K562 (cell line): ENCODE results near the gene ABHD8. TPM values are rescaled to one million over a fixed set of nuclear protein-coding genes. Genes with fewer than 3 reads are reported as not detected.

Experiments used
- BRCA1 ChIP-seq, 2 experiments: fragments of 450-650 bp in 1 of 2; sonication (generic) in 1 of 2; formaldehyde crosslinking in 1 of 2; IDR thresholded peaks; 2 replicates each; pipeline versions ENCODE4 v1.5.0 to v1.6.1; 2017 to 2020; ENCODE audit warnings: mild to moderate bottlenecking in 1 of 2, missing genetic modification reagents in 1 of 2
- CAMTA2 ChIP-seq: fragments of 250-450 bp; sonication (Bioruptor Pico); conservative IDR thresholded peaks from 2 replicates; pipeline ENCODE4 v1.5.1; 2022
- CBX3 ChIP-seq, 2 experiments: IDR thresholded peaks; 1 replicate in 1 of 2; 2 replicates in 1 of 2; pipeline ENCODE4 v1.6.1; 2012; ENCODE audit warnings: inconsistent platforms in 2 of 2, low read length in 2 of 2, borderline replicate concordance in 1 of 2, control low read depth in 1 of 2
- EHMT2 ChIP-seq: fragments of 450-650 bp; IDR thresholded peaks from 2 replicates; pipeline ENCODE4 v1.6.1; 2018; ENCODE audit warnings: antibody characterized with exemption
- HIVEP1 ChIP-seq: fragments of 250-450 bp; sonication (Bioruptor Pico); IDR thresholded peaks from 2 replicates; pipeline ENCODE4 v1.4.0; 2020; ENCODE audit warnings: mild to moderate bottlenecking
- HLTF ChIP-seq: fragments of 450-650 bp; IDR thresholded peaks from 2 replicates; pipeline ENCODE4 v1.6.1; 2016
- JUNB ChIP-seq: fragments of 450-650 bp; formaldehyde crosslinking; conservative IDR thresholded peaks from 2 replicates; pipeline ENCODE4 v1.4.0; 2020; ENCODE audit warnings: mild to moderate bottlenecking
- KLF1 ChIP-seq: fragments of 450-650 bp; IDR thresholded peaks from 2 replicates; pipeline ENCODE4 v1.6.1; 2016; ENCODE audit warnings: missing genetic modification characterization, missing compliant biosample characterization
- MAFF ChIP-seq: IDR thresholded peaks from 2 replicates; pipeline ENCODE4 v1.6.1; 2012; ENCODE audit warnings: low read length, improper control_type of control experiment
- MAX ChIP-seq: sonication (generic); formaldehyde crosslinking; IDR thresholded peaks from 2 replicates; pipeline ENCODE4 v1.9.0; 2022; ENCODE audit warnings: mild to moderate bottlenecking, missing genetic modification reagents
- NCOA4 ChIP-seq: fragments of 450-650 bp; IDR thresholded peaks from 2 replicates; pipeline ENCODE4 v1.6.1; 2018; ENCODE audit warnings: mild to moderate bottlenecking; ENCODE audit not compliant: partially characterized antibody
- NONO ChIP-seq, 2 experiments: fragments of 200-400 bp in 1 of 2; fragments of 450-650 bp in 1 of 2; formaldehyde crosslinking in 1 of 2; IDR thresholded peaks; 2 replicates each; pipeline ENCODE4 v1.6.1; 2017; ENCODE audit warnings: low read depth in 2 of 2, mild to moderate bottlenecking in 2 of 2, moderate library complexity in 2 of 2, low read length in 1 of 2
- NUFIP1 ChIP-seq: fragments of 450-650 bp; IDR thresholded peaks from 2 replicates; pipeline ENCODE4 v1.6.1; 2018; ENCODE audit not compliant: partially characterized antibody
- POU5F1 ChIP-seq: fragments of 150-350 bp; IDR thresholded peaks from 2 replicates; pipeline ENCODE4 v1.6.1; 2014; ENCODE audit warnings: borderline replicate concordance, low read length, low read depth, mild to moderate bottlenecking; ENCODE audit not compliant: partially characterized antibody
- SMAD4 ChIP-seq: fragments of 250-450 bp; sonication (Bioruptor Pico); conservative IDR thresholded peaks from 2 replicates; pipeline ENCODE4 v1.8.0; 2021; ENCODE audit warnings: inconsistent platforms, mild to moderate bottlenecking, moderate library complexity
- SNAPC5 ChIP-seq: fragments of 250-450 bp; sonication (Bioruptor Pico); IDR thresholded peaks from 2 replicates; pipeline ENCODE4 v1.8.0; 2021; ENCODE audit warnings: moderate library complexity, mild to moderate bottlenecking, inconsistent platforms
- SRSF3 ChIP-seq: fragments of 200-400 bp; formaldehyde crosslinking; IDR thresholded peaks from 2 replicates; pipeline ENCODE4 v1.6.1; 2016; ENCODE audit warnings: mild to moderate bottlenecking, low read length, moderate library complexity; ENCODE audit not compliant: insufficient read depth
- STAT6 ChIP-seq: sonication (generic); formaldehyde crosslinking; IDR thresholded peaks from 2 replicates; pipeline ENCODE4 v1.8.1; 2023; ENCODE audit warnings: mild to moderate bottlenecking, missing genetic modification reagents
- TCF3 ChIP-seq: sonication (generic); formaldehyde crosslinking; IDR thresholded peaks from 2 replicates; pipeline ENCODE4 v1.4.0; 2020; ENCODE audit warnings: mild to moderate bottlenecking, missing genetic modification reagents
- TCF7L2 ChIP-seq: fragments of 150-350 bp; IDR thresholded peaks from 2 replicates; pipeline ENCODE4 v1.6.1; 2016; ENCODE audit warnings: low read depth, mild to moderate bottlenecking, low read length, moderate library complexity
- TEAD2 ChIP-seq: fragments of 450-650 bp; IDR thresholded peaks from 2 replicates; pipeline ENCODE4 v1.6.1; 2016; ENCODE audit warnings: missing genetic modification characterization, control low read depth, missing compliant biosample characterization
- TEAD4 ChIP-seq, 2 experiments: sonication (generic) in 1 of 2; formaldehyde crosslinking in 1 of 2; IDR thresholded peaks; 2 replicates each; pipeline versions ENCODE4 v1.6.1 to v1.8.0; 2012 to 2022; ENCODE audit warnings: borderline replicate concordance in 1 of 2, inconsistent platforms in 1 of 2, low read length in 1 of 2, mild to moderate bottlenecking in 1 of 2, missing genetic modification reagents in 1 of 2
- ZNF134 ChIP-seq: fragments of 250-450 bp; sonication (Bioruptor Pico); conservative IDR thresholded peaks from 2 replicates; pipeline ENCODE4 v1.4.0; 2020
- ZNF766 ChIP-seq: fragments of 200-800 bp; sonication (Bioruptor generic); conservative IDR thresholded peaks from 2 replicates; pipeline ENCODE4 v1.6.1; 2016; ENCODE audit warnings: missing genetic modification characterization, missing compliant biosample characterization
- polyA plus RNA-seq, 8 experiments: library from polyadenylated mRNA; depleted of rRNA in 4 of 8; stranded (reverse) in 5 of 8; unstranded in 3 of 8; fragments of >200 nt; fragmentation: Nextera tagmentation in 2 of 8; fragmentation: Illumina TruSeq in 1 of 8; extraction: Ambion mirVana in 2 of 8; extraction: Trizol in 1 of 8; gene quantifications; 2 replicates each; pipeline versions ENCODE4 v1.2.1 to v1.2.3, GENCODE V29; 2011 to 2014; ENCODE audit warnings: inconsistent platforms in 1 of 8, missing spikeins in 1 of 8
- total RNA-seq, 7 experiments: library from RNA; depleted of rRNA in 6 of 7; stranded (reverse); fragments of >200 nt in 6 of 7; fragmentation: Illumina TruSeq in 2 of 7; extraction: Trizol in 2 of 7; gene quantifications; 2 replicates each; pipeline versions ENCODE4 v1.2.1 to v1.2.3, GENCODE V29; 2011 to 2021; ENCODE audit warnings: low replicate concordance in 1 of 7
- TF ChIP-seq, protein P1 (sequence below): fragments of 250-450 bp; sonication (Bioruptor Pico); IDR thresholded peaks from 2 replicates; pipeline ENCODE4 v1.8.0; 2021; ENCODE audit warnings: moderate library complexity, mild to moderate bottlenecking, inconsistent platforms

ABHD8 gene
- total and polyA plus RNA-seq, 9 of the 15 experiments (the other 6 are each of a cell fraction or from before 2014, with no cell fraction given) = 0.04 to 6.6 (median 2.0) TPM; not detected in 1

DNA sequence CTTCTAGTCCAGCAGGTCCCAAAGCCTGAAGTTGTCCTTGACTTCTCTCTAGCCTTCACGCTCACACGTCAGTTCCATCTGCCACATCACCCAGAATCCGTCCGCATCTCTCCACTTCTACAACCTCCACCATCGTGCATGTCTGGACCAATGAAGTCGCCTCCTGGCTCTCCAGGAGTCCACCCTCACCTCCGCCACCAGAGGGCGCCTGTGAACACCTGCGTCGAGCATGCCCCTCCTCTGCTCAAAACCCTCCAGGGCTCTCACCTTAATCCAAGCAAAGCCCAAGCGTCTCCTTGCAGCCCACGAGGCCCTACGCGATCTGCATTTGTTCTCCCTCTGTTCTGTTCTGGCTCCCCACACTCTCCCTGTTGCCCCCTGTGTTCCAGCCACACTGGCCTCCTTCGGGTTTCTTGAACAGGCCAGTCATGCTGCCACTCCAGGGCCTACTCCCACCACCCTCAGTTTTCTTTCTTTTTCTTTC lies 42.3 kb downstream of the ABHD8 start (continued):
- no peak for TF ChIP-seq STAT6
- TF ChIP-seq ZNF766 (CRISPR knock-in tag) = no peak
- no peak for TF ChIP-seq CAMTA2
- TF ChIP-seq SMAD4 = no peak
- no peak for TF ChIP-seq KLF1 (tag)
- peak in 1 of 2 experiments; percentile 30; a peak in 1 of 3 replicates for TF ChIP-seq CBX3 (IDR thresholded peaks at IDR 0.05; ENCODE audit: borderline replicate concordance in 1 of 2, low read length in 2 of 2)
- no peak for TF ChIP-seq MAFF
- no peak for TF ChIP-seq SRSF3
- TF ChIP-seq, protein P1, sequence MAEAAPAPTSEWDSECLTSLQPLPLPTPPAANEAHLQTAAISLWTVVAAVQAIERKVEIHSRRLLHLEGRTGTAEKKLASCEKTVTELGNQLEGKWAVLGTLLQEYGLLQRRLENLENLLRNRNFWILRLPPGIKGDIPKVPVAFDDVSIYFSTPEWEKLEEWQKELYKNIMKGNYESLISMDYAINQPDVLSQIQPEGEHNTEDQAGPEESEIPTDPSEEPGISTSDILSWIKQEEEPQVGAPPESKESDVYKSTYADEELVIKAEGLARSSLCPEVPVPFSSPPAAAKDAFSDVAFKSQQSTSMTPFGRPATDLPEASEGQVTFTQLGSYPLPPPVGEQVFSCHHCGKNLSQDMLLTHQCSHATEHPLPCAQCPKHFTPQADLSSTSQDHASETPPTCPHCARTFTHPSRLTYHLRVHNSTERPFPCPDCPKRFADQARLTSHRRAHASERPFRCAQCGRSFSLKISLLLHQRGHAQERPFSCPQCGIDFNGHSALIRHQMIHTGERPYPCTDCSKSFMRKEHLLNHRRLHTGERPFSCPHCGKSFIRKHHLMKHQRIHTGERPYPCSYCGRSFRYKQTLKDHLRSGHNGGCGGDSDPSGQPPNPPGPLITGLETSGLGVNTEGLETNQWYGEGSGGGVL (CRISPR knock-in tag) = no peak
- TF ChIP-seq TCF3 (CRISPR knock-in tag) = 0 out of 2 replicates have a peak, but pooled peaks have one; percentile 6
- no peak for TF ChIP-seq TEAD2 (tag)
- TF ChIP-seq MAX = peak; percentile 66
- TF ChIP-seq SNAPC5 (CRISPR knock-in tag) = no peak
- TF ChIP-seq NCOA4 = no peak
- TF ChIP-seq JUNB (CRISPR knock-in tag) = no peak
- TF ChIP-seq ZNF134 (CRISPR knock-in tag) = no peak
- TF ChIP-seq NUFIP1 = no peak
- TF ChIP-seq BRCA1 (IDR thresholded peaks at IDR 0.05) = no peak
- no peak for TF ChIP-seq BRCA1 (CRISPR knock-in tag; IDR thresholded peaks at IDR 0.05)
- no peak for TF ChIP-seq TCF7L2
- no peak for TF ChIP-seq TEAD4 (IDR thresholded peaks at IDR 0.05; ENCODE audit: low read length)
- no peak for TF ChIP-seq TEAD4 (CRISPR knock-in tag; IDR thresholded peaks at IDR 0.05; ENCODE audit: borderline replicate concordance)
- 0 out of 2 replicates have a peak, but pooled peaks have one; percentile 33 for TF ChIP-seq HLTF
- 0 out of 4 replicates have a peak, but pooled peaks of 1 of the 2 experiments have one; percentile 33 for TF ChIP-seq NONO (IDR thresholded peaks at IDR 0.05; ENCODE audit: low read depth in 2 of 2, low read length in 1 of 2)
- TF ChIP-seq EHMT2 = 0 out of 2 replicates have a peak, but pooled peaks have one; percentile 36
- no peak for TF ChIP-seq POU5F1
- TF ChIP-seq HIVEP1 (CRISPR knock-in tag) = 0 out of 2 replicates have a peak, but pooled peaks have one; percentile 23
